ENCODE results near the gene CD99L2. TPM values are rescaled to one million over a fixed set of nuclear protein-coding genes. Genes with fewer than 3 reads are reported as not detected.

The CD99L2 gene
- total and polyA plus RNA-seq, 2 of the 8 experiments (the other 6 are each of a cell fraction or from before 2014, with no cell fraction given) = 8.0 to 8.5 TPM

DNA sequence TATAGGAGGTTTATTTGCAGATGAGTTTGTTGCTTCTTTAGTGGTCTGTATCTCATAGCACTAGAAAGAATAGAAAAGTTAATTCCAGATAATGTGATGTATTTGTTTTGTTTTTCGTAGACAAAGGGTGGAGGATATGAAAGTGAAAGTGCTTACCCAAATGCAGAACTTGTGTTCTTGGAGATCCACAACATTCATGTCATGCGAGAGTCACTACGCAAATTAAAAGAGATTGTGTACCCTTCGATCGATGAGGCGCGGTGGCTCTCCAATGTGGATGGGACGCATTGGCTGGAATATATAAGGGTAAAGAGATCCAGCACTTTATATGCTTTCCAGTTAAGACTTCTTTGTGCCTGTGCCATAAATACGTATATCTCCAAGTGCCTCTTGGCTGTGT lies 162.0 kb downstream of the CD99L2 start:
- POLR2A ChIA-PET (ENCODE audit: partially characterized antibody) = no interaction called here
- H3K4me2 ChIP-seq (ENCODE audit: insufficient read depth in 1 of 2, low read depth in 2 of 2, low read length in 2 of 2) = no peak overlapping the region
- no peak overlapping the region for H3K23ac ChIP-seq (ENCODE audit: insufficient read length)
- no peak overlapping the region for H2BK20ac ChIP-seq (ENCODE audit: low read length)
- H3K27ac ChIP-seq (ENCODE audit: low read depth, low read length) = no peak overlapping the region
- H3K79me2 ChIP-seq (ENCODE audit: control insufficient read depth in 1 of 2, insufficient read depth in 2 of 2, low read length in 2 of 2) = no peaks in the 10 kb centered on the region
- CTCF ChIA-PET (ENCODE audit: partially characterized antibody) = no interaction called here
- H2AK5ac ChIP-seq (ENCODE audit: low read depth, low read length) = no peak overlapping the region
- H3K18ac ChIP-seq (ENCODE audit: extremely low read depth, low read length) = no peak overlapping the region
- DNase-seq (ENCODE audit: low read depth in 1 of 2, low spot score in 2 of 2) = no peak
- H4K8ac ChIP-seq (ENCODE audit: extremely low read depth, insufficient read depth, low read length) = no peak overlapping the region
- TF ChIP-seq TBP (IDR thresholded peaks at IDR 0.05; ENCODE audit: low read depth, low read length) = no peak
- no peak overlapping the region for H2BK5ac ChIP-seq (ENCODE audit: low read depth, low read length)
- H2BK120ac ChIP-seq (replicated peaks; ENCODE audit: low read depth, low read length) = no peak overlapping the region
- no peak overlapping the region for H3K56ac ChIP-seq (replicated peaks; ENCODE audit: insufficient read length, low read depth, low read length)
- H2BK12ac ChIP-seq (ENCODE audit: low read depth, low read length) = no peak overlapping the region
- no peak overlapping the region for H4K5ac ChIP-seq (ENCODE audit: insufficient read length, low read depth, low read length)
- no peaks in the 10 kb centered on the region for H3K79me1 ChIP-seq (ENCODE audit: low read depth, low read length)
- peaks cover 0 to 2% of the 10 kb centered on the region in 2 experiments for H4K20me1 ChIP-seq (replicated peaks in 1 of 2; ENCODE audit: control insufficient read depth in 1 of 2, insufficient read depth in 2 of 2, low read length in 2 of 2)
- peaks cover 0 to 9% (median 4%) of the 10 kb centered on the region in 4 experiments; a peak in 5 of 8 replicates for H3K36me3 ChIP-seq (ENCODE audit: control insufficient read depth in 2 of 4, insufficient read depth in 4 of 4, low read length in 3 of 4)
- no peak overlapping the region for H3K14ac ChIP-seq (ENCODE audit: insufficient read length)
- H3K4me1 ChIP-seq (replicated peaks in 1 of 4; ENCODE audit: control insufficient read depth in 3 of 4, insufficient read depth in 4 of 4, low read length in 3 of 4) = no peaks in the 10 kb centered on the region
- no peak for FAIRE-seq
- H3K27me3 ChIP-seq (replicated peaks in 1 of 4; ENCODE audit: control insufficient read depth in 3 of 4, extremely low read depth in 1 of 4, insufficient read depth in 3 of 4, low read length in 3 of 4) = no peaks in the 10 kb centered on the region
- no peak overlapping the region for H2BK15ac ChIP-seq (ENCODE audit: low read length)
- no peak overlapping the region for H2AFZ ChIP-seq (ENCODE audit: low read length)
- H3K23me2 ChIP-seq (ENCODE audit: low read depth, low read length) = no peaks in the 10 kb centered on the region
- no peak overlapping the region for H4K91ac ChIP-seq (replicated peaks; ENCODE audit: insufficient read length, low read length)
- no peak overlapping the region for H3K4ac ChIP-seq (replicated peaks; ENCODE audit: insufficient read length, low read depth, low read length)
- WGBS, 2 experiments (ENCODE audit: extremely low coverage in 1 of 2, insufficient coverage in 1 of 2, insufficient read length in 1 of 2, insufficient replicate concordance in 2 of 2, low coverage in 1 of 2, low lambda C conversion rate in 2 of 2, missing lambda C conversion rate in 1 of 2) = 96% methylated on average over 9 of the region's 9 CpGs; no CpG with 5 or more reads in 1 of the 2 experiments
- H3K9ac ChIP-seq (replicated peaks in 1 of 4; ENCODE audit: extremely low read depth in 1 of 4, low read depth in 3 of 4, low read length in 3 of 4) = no peak overlapping the region
- no peaks in the 10 kb centered on the region for H3K9me3 ChIP-seq (ENCODE audit: insufficient read depth in 2 of 2, low read depth in 1 of 2, low read length in 1 of 2)
- H3K4me3 ChIP-seq (ENCODE audit: extremely low read depth in 1 of 4, insufficient read depth in 2 of 4, low read depth in 3 of 4, low read length in 4 of 4) = no peak overlapping the region
